HEK293T (cell line): ENCODE measurements around the gene LRRC1.

Experiments used
- ELF4 ChIP-seq: fragments of 450-650 bp; IDR thresholded peaks from 2 replicates; pipeline ENCODE4 v1.6.1; 2017; ENCODE audit warnings: antibody characterized with exemption
- FOXM1 ChIP-seq: fragments of 450-650 bp; IDR thresholded peaks from 2 replicates; pipeline ENCODE4 v1.6.1; 2017; ENCODE audit warnings: mild to moderate bottlenecking, borderline replicate concordance
- TF ChIP-seq, protein P1 (sequence below): fragments of 450-650 bp; IDR thresholded peaks from 2 replicates; pipeline ENCODE4 v1.6.1; 2016

DNA sequence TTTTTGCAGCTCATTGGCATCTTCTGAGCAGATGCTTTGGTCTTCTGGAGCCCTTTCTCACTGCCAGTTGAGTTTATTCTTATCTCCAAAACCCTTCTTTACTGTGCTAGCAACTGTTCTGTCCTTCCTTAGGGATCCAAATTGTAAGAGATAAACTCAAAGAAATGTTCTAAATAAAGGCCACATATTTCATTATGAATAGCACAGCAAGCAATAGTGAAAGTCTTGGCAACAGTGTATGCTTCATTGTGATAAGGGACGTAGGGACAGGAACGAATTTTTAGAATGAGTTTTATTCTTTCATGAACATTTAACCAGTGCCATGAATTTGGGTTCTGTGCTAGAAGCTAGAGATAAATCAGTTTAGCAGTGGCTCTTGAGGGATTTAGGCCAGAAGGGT, 61.1 kb downstream of the LRRC1 start:
- TF ChIP-seq ELF4 (no peak), FOXM1 (no peak)
- TF ChIP-seq, protein P1, sequence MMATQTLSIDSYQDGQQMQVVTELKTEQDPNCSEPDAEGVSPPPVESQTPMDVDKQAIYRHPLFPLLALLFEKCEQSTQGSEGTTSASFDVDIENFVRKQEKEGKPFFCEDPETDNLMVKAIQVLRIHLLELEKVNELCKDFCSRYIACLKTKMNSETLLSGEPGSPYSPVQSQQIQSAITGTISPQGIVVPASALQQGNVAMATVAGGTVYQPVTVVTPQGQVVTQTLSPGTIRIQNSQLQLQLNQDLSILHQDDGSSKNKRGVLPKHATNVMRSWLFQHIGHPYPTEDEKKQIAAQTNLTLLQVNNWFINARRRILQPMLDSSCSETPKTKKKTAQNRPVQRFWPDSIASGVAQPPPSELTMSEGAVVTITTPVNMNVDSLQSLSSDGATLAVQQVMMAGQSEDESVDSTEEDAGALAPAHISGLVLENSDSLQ: no peak
